ENCODE data around the gene OR4F6. TPM values are rescaled to one million over a fixed set of nuclear protein-coding genes. Genes with fewer than 3 reads are reported as not detected.

OR4F6 gene
- total RNA-seq, 4 donors from 2014 or later, result not detected

DNA sequence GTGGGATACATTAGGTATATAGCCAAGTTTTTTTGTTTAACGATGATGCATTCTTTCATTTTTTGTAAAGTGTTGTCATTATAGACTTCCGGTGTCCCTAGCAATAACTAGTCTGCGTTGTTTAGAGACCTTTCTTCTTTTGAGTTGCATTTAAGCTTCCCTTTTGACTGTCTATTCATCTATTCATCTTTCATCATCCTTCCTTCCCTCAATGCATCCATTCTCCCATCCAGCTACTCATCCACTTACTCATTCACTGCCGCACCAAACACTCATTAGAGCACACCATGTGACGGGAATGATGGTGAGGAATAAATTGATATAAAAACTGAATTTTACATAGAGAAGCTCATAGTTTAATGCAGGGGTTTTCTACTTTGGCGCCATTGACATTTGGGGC, 41.6 kb downstream of the OR4F6 start:
- ATAC-seq (ENCODE audit: low FRiP score), result no peak
- TF ChIP-seq, protein P1, sequence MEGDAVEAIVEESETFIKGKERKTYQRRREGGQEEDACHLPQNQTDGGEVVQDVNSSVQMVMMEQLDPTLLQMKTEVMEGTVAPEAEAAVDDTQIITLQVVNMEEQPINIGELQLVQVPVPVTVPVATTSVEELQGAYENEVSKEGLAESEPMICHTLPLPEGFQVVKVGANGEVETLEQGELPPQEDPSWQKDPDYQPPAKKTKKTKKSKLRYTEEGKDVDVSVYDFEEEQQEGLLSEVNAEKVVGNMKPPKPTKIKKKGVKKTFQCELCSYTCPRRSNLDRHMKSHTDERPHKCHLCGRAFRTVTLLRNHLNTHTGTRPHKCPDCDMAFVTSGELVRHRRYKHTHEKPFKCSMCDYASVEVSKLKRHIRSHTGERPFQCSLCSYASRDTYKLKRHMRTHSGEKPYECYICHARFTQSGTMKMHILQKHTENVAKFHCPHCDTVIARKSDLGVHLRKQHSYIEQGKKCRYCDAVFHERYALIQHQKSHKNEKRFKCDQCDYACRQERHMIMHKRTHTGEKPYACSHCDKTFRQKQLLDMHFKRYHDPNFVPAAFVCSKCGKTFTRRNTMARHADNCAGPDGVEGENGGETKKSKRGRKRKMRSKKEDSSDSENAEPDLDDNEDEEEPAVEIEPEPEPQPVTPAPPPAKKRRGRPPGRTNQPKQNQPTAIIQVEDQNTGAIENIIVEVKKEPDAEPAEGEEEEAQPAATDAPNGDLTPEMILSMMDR (IDR thresholded peaks at IDR 0.05), result no peak
- DNase-seq (ENCODE audit: low spot score), result no peak

DNA sequence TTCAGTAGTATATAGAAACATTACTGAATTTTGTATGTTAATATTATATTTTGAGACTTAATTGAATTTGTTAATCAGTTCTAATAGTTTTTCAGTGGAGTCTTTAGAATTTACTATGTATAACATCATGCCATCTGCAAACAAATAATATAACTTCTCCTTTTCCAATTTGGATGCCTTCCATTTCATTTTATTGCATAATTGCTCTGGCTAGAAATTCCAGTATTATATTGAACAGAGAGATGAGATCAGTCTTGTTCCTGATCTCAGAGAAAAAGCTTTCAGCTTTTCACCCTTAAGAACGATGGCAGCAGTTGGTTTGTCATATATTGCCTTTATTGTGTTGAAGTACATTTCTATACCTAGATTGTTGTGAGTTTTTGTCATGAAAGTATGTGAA, 49.0 kb downstream of the OR4F6 start:
- TF ChIP-seq, protein P1 (IDR thresholded peaks at IDR 0.05), result no peak
- DNase-seq (ENCODE audit: low spot score), result no peak
- ATAC-seq (ENCODE audit: low FRiP score), result no peak

Small RNA genes within 50 kb of the gene (small RNA-seq; reads per million reads assigned to genes)
- gene RN7SL209P, result not detected

Other genes starting within 250 kb of the OR4F6 start
- 10 to 100 TPM; 32.6 to 47.3 (median 46.2) TPM for gene TM2D3, start 151.1 kb upstream of the OR4F6 start, total RNA-seq
- gene TARS3, start 79.0 kb upstream of the OR4F6 start, total RNA-seq, result 10 to 100 TPM; 11.4 to 20.5 (median 15.3) TPM
- not detected for gene OR4F15, start 8.7 kb downstream of the OR4F6 start, total RNA-seq